Panc1 (cell line): ENCODE results near the gene ADAM12. TPM values are rescaled to one million over a fixed set of nuclear protein-coding genes. Genes with fewer than 3 reads are reported as not detected.

Experiments
- ATAC-seq: fragments of 200-7000 bp; cut with Tn5 transposase; 2 replicates; pipeline ENCODE4 v1.9.1; 2020; ENCODE audit warnings: mild to moderate bottlenecking, moderate library complexity
- BruUV-seq: library from RNA; stranded (reverse); fragments of 400-500 nt; replicated peaks from 2 replicates; lab custom pipeline; 2021; lab: Mats Ljungman, UMichigan
- CTCF ChIA-PET: fragments of 300-600 bp; sonication (Branson Sonifier 250); formaldehyde crosslinking; loops from one replicate; lab custom pipeline; 2022; ENCODE audit warnings: antibody characterized with exemption; lab: Charles Lee
- POLR2A ChIA-PET: fragments of 300-600 bp; sonication (Branson Sonifier 250); formaldehyde crosslinking; loops from one replicate; lab custom pipeline; 2022; ENCODE audit warnings: antibody characterized with exemption; lab: Charles Lee
- DNase-seq: peaks from one replicate; pipeline ENCODE4 v3.0.0-alpha.2; 2010; ENCODE audit warnings: low read depth, low spot score
- H3K27ac ChIP-seq: 2 replicates; pipeline ENCODE4 v1.5.1; 2011; ENCODE audit warnings: mild to moderate bottlenecking, low read length, inconsistent platforms
- H3K27me3 ChIP-seq: fragments of 200-500 bp; sonication (Bioruptor generic); 2 replicates; pipeline ENCODE4 v1.6.0; 2014; ENCODE audit warnings: low read length, inconsistent platforms; ENCODE audit not compliant: control insufficient read depth, insufficient read depth
- H3K36me3 ChIP-seq: fragments of 200-500 bp; sonication (Bioruptor generic); 2 replicates; pipeline ENCODE4 v1.5.1; 2014; ENCODE audit warnings: inconsistent platforms, mild to moderate bottlenecking, low read length, moderate library complexity; ENCODE audit not compliant: control insufficient read depth, insufficient read depth
- H3K4me1 ChIP-seq: 2 replicates; pipeline ENCODE4 v1.5.1; 2011; ENCODE audit warnings: inconsistent platforms, mild to moderate bottlenecking, low read length, moderate library complexity; ENCODE audit not compliant: control insufficient read depth, insufficient read depth
- H3K4me3 ChIP-seq, 2 experiments: 2 replicates each; pipeline ENCODE4 v1.5.1; 2011 to 2012; ENCODE audit warnings: low read depth in 2 of 2, low read length in 2 of 2, mild to moderate bottlenecking in 2 of 2, inconsistent platforms in 1 of 2, moderate library complexity in 1 of 2
- H3K9me3 ChIP-seq: fragments of 200-500 bp; sonication (Bioruptor generic); 2 replicates; pipeline ENCODE4 v1.5.1; 2014; ENCODE audit warnings: low read depth, mild to moderate bottlenecking, inconsistent platforms, low read length, moderate library complexity; ENCODE audit not compliant: control insufficient read depth, insufficient read depth
- CTCF ChIP-seq: fragments of 450-650 bp; IDR thresholded peaks from 2 replicates; pipeline ENCODE4 v1.5.1; 2017; ENCODE audit warnings: mild to moderate bottlenecking
- POLR2AphosphoS5 ChIP-seq: IDR thresholded peaks from 2 replicates; pipeline ENCODE4 v1.6.1; 2012; ENCODE audit warnings: mild to moderate bottlenecking, low read depth, low read length, moderate library complexity
- REST ChIP-seq, 2 experiments: IDR thresholded peaks; 2 replicates each; pipeline ENCODE4 v1.6.1; 2011 to 2012; ENCODE audit warnings: low read depth in 2 of 2, control low read depth in 1 of 2, low read length in 1 of 2, mild to moderate bottlenecking in 1 of 2, moderate library complexity in 1 of 2; ENCODE audit not compliant: insufficient read depth in 1 of 2
- SIN3A ChIP-seq: IDR thresholded peaks from 2 replicates; pipeline ENCODE4 v1.6.1; 2012; ENCODE audit warnings: low read depth, mild to moderate bottlenecking, low read length, moderate library complexity, borderline replicate concordance; ENCODE audit not compliant: insufficient read depth
- TCF7L2 ChIP-seq: IDR thresholded peaks from 2 replicates; pipeline ENCODE4 v1.6.1; 2011; ENCODE audit warnings: mild to moderate bottlenecking, low read depth, low read length, inconsistent platforms
- in situ Hi-C: cut with HindIII; loops from 2 replicates; pipeline ENCODE4 v1.10.0; 2016; ENCODE audit warnings: low sequenced_read_pairs, low pct_unique_long_range_greater_than_20kb
- intact Hi-C: fragments of 100-400 bp; cut with micrococcal nuclease; formaldehyde crosslinking; loops from one replicate; pipeline ENCODE4 v1.10.0; 2022; ENCODE audit not compliant: unreplicated experiment
- total RNA-seq: library from RNA; stranded (reverse); gene quantifications from one replicate; pipeline ENCODE4 v1.2.1, GENCODE V29; 2021; ENCODE audit not compliant: unreplicated experiment

Gene ADAM12
- total RNA-seq, 1 experiment from 2014 or later = 0.10 TPM

GRCh38 chr10:126101325-126101724 is 287.0 kb downstream of the ADAM12 start:
- ATAC-seq (no peak), DNase-seq (no peak)
- H3K4me3 ChIP-seq = no peak overlapping the region
- CTCF ChIA-PET = interaction anchor here (0.5 kb wide), 1 partner anchor 587 kb away, joined by 3 read pairs; no protein-coding TSS in a partner anchor
- no TSS peak for BruUV-seq
- no peaks in the 10 kb centered on the region for H3K36me3 ChIP-seq
- intact Hi-C loops = no loop called here
- TF ChIP-seq POLR2AphosphoS5 (no peak), SIN3A (no peak)
- H3K27ac ChIP-seq = no peak overlapping the region
- in situ Hi-C loops = no loop called here
- H3K27me3 ChIP-seq = no peaks in the 10 kb centered on the region
- no peaks in the 10 kb centered on the region; the same call in 1 of the 2 replicates for H3K4me1 ChIP-seq
- H3K9me3 ChIP-seq = no peaks in the 10 kb centered on the region
- POLR2A ChIA-PET = no interaction called here

GRCh38 chr10:126099366-126099765 is 288.9 kb downstream of the ADAM12 start:
- ChIA-PET CTCF (no interaction called here), POLR2A (no interaction called here)
- no peak overlapping the region for H3K27ac ChIP-seq
- TF ChIP-seq CTCF = no peak
- no peak for TF ChIP-seq TCF7L2
- no peak for TF ChIP-seq POLR2AphosphoS5
- TF ChIP-seq REST (IDR thresholded peaks at IDR 0.05; ENCODE audit: insufficient read depth in 1 of 2, low read depth in 2 of 2, low read length in 1 of 2) = no peak
- intact Hi-C loops (no loop called here), in situ Hi-C loops (no loop called here)
- H3K4me1 ChIP-seq = no peaks in the 10 kb centered on the region; the same call in 1 of the 2 replicates
- ATAC-seq (no peak), DNase-seq (no peak)
- no peaks in the 10 kb centered on the region for H3K9me3 ChIP-seq
- no peaks in the 10 kb centered on the region for H3K27me3 ChIP-seq
- no TSS peak for BruUV-seq
- no peaks in the 10 kb centered on the region for H3K36me3 ChIP-seq
- no peak overlapping the region for H3K4me3 ChIP-seq

- DNase-seq = no peak
- TF ChIP-seq POLR2AphosphoS5 (no peak), CTCF (no peak), SIN3A (no peak), REST (IDR thresholded peaks at IDR 0.05; ENCODE audit: insufficient read depth in 1 of 2, low read depth in 2 of 2, low read length in 1 of 2) (no peak), TCF7L2 (no peak)
- BruUV-seq = no TSS peak
- intact Hi-C loops = no loop called here
- H3K9me3 ChIP-seq = no peaks in the 10 kb centered on the region
- no peaks in the 10 kb centered on the region; the same call in 1 of the 2 replicates for H3K4me1 ChIP-seq
- in situ Hi-C loops = no loop called here
- ChIA-PET POLR2A (no interaction called here), CTCF (no interaction called here)
- no peak for ATAC-seq
- H3K4me3 ChIP-seq = no peak overlapping the region
- no peak overlapping the region for H3K27ac ChIP-seq
- no peaks in the 10 kb centered on the region for H3K36me3 ChIP-seq
- H3K27me3 ChIP-seq = no peaks in the 10 kb centered on the region
These were observed 290.1 kb downstream of the ADAM12 start for GRCh38 chr10:126098226-126098581.
